HEK293 (cell line): ENCODE data around the gene LIMCH1.

Source experiments
- CTCF ChIA-PET: fragments of 350-600 bp; formaldehyde crosslinking; extraction: SDS; loops from one replicate; lab custom pipeline; 2021; ENCODE audit warnings: antibody characterized with exemption; lab: Yijun Ruan, JAX
- POLR2A ChIA-PET: fragments of 300-600 bp; formaldehyde crosslinking; extraction: SDS; loops from one replicate; lab custom pipeline; 2020; ENCODE audit warnings: antibody characterized with exemption, inconsistent platforms; lab: Yijun Ruan, JAX
- H3K27ac ChIP-seq: fragments of 200-500 bp; sonication (Bioruptor generic); 2 replicates; pipeline ENCODE4 v1.5.1; 2014; ENCODE audit warnings: low read depth, low read length, control low read depth, inconsistent platforms; ENCODE audit errors: extremely low read depth
- H3K36me3 ChIP-seq, 2 experiments: fragments of 200-500 bp in 1 of 2; sonication (Bioruptor generic) in 1 of 2; 1 replicate in 1 of 2; 2 replicates in 1 of 2; pipeline ENCODE4 v1.5.1; 2014 to 2017; ENCODE audit warnings: inconsistent platforms in 2 of 2, low read length in 2 of 2; ENCODE audit not compliant: control insufficient read depth in 2 of 2, insufficient read depth in 1 of 2
- H3K4me1 ChIP-seq: fragments of 200-500 bp; sonication (Bioruptor generic); 2 replicates; pipeline ENCODE4 v1.5.1; 2014; ENCODE audit warnings: mild to moderate bottlenecking, low read length, inconsistent platforms; ENCODE audit not compliant: control insufficient read depth, insufficient read depth
- H3K4me3 ChIP-seq: 2 replicates; pipeline ENCODE4 v1.5.1; 2011; ENCODE audit warnings: low read depth, mild to moderate bottlenecking, control low read depth, low read length, moderate library complexity
- H3K9me3 ChIP-seq: fragments of 200-500 bp; sonication (Bioruptor generic); 2 replicates; pipeline ENCODE4 v1.5.1; 2014; ENCODE audit warnings: low read depth, low read length, inconsistent platforms; ENCODE audit not compliant: control insufficient read depth, insufficient read depth
- HOXA7 ChIP-seq: sonication (generic); formaldehyde crosslinking; IDR thresholded peaks from 2 replicates; pipeline ENCODE4 v1.8.1; 2022; ENCODE audit warnings: missing genetic modification reagents, borderline replicate concordance
- KLF1 ChIP-seq: fragments of 450-650 bp; formaldehyde crosslinking; IDR thresholded peaks from 2 replicates; pipeline ENCODE4 v1.5.1; 2016; ENCODE audit warnings: missing biosample characterization, missing genetic modification characterization
- PRDM10 ChIP-seq: fragments of 450-650 bp; formaldehyde crosslinking; IDR thresholded peaks from 2 replicates; pipeline ENCODE4 v1.5.1; 2016; ENCODE audit warnings: missing biosample characterization, missing genetic modification characterization
- PRDM4 ChIP-seq: fragments of 450-650 bp; formaldehyde crosslinking; IDR thresholded peaks from 2 replicates; pipeline ENCODE4 v1.5.1; 2017; ENCODE audit warnings: missing biosample characterization, missing genetic modification characterization
- SALL2 ChIP-seq: fragments of 450-650 bp; formaldehyde crosslinking; IDR thresholded peaks from 2 replicates; pipeline ENCODE4 v1.5.0; 2017; ENCODE audit warnings: missing biosample characterization, mild to moderate bottlenecking, missing genetic modification characterization, borderline replicate concordance
- SCRT1 ChIP-seq: fragments of 450-650 bp; formaldehyde crosslinking; IDR thresholded peaks from 2 replicates; pipeline ENCODE4 v1.5.1; 2016; ENCODE audit warnings: missing biosample characterization, missing genetic modification characterization, borderline replicate concordance
- SCRT2 ChIP-seq: fragments of 450-650 bp; formaldehyde crosslinking; IDR thresholded peaks from 2 replicates; pipeline ENCODE4 v1.5.1; 2016; ENCODE audit warnings: missing biosample characterization, missing genetic modification characterization
- ZBTB17 ChIP-seq: fragments of 450-650 bp; formaldehyde crosslinking; IDR thresholded peaks from 2 replicates; pipeline ENCODE4 v1.5.1; 2016; ENCODE audit warnings: missing biosample characterization, missing genetic modification characterization
- ZBTB20 ChIP-seq: fragments of 450-650 bp; formaldehyde crosslinking; IDR thresholded peaks from 2 replicates; pipeline ENCODE4 v1.5.1; 2016; ENCODE audit warnings: missing biosample characterization, missing genetic modification characterization
- ZNF121 ChIP-seq: fragments of 450-650 bp; formaldehyde crosslinking; IDR thresholded peaks from 2 replicates; pipeline ENCODE4 v1.5.1; 2016; ENCODE audit warnings: missing biosample characterization, missing genetic modification characterization
- ZNF140 ChIP-seq: fragments of 450-650 bp; formaldehyde crosslinking; IDR thresholded peaks from 2 replicates; pipeline ENCODE4 v1.5.1; 2016; ENCODE audit warnings: missing biosample characterization, missing genetic modification characterization
- ZNF19 ChIP-seq: fragments of 450-650 bp; formaldehyde crosslinking; IDR thresholded peaks from 2 replicates; pipeline ENCODE4; 2016; ENCODE audit warnings: missing biosample characterization, missing genetic modification characterization, low read depth
- ZNF302 ChIP-seq: fragments of 450-650 bp; formaldehyde crosslinking; IDR thresholded peaks from 2 replicates; pipeline ENCODE4 v1.5.1; 2016; ENCODE audit warnings: missing biosample characterization, missing genetic modification characterization, low read depth
- ZNF37A ChIP-seq: fragments of 450-650 bp; IDR thresholded peaks from 2 replicates; pipeline ENCODE4 v1.5.1; 2018; ENCODE audit warnings: missing biosample characterization, missing genetic modification characterization
- ZNF394 ChIP-seq: fragments of 450-650 bp; formaldehyde crosslinking; IDR thresholded peaks from 2 replicates; pipeline ENCODE4 v1.5.1; 2016; ENCODE audit warnings: missing biosample characterization, missing genetic modification characterization, mild to moderate bottlenecking, moderate library complexity, borderline replicate concordance
- ZNF488 ChIP-seq: fragments of 450-650 bp; formaldehyde crosslinking; IDR thresholded peaks from 2 replicates; pipeline ENCODE4 v1.5.1; 2016; ENCODE audit warnings: missing biosample characterization, missing genetic modification characterization
- ZNF529 ChIP-seq: fragments of 450-650 bp; formaldehyde crosslinking; IDR thresholded peaks from 2 replicates; pipeline ENCODE4 v1.5.1; 2017; ENCODE audit warnings: missing genetic modification characterization, missing biosample characterization; ENCODE audit not compliant: insufficient replicate concordance
- ZNF596 ChIP-seq: fragments of 450-650 bp; IDR thresholded peaks from 2 replicates; pipeline ENCODE4 v1.5.0; 2018; ENCODE audit warnings: missing biosample characterization, mild to moderate bottlenecking, missing genetic modification characterization, moderate library complexity
- ZNF701 ChIP-seq: fragments of 450-650 bp; formaldehyde crosslinking; IDR thresholded peaks from 2 replicates; pipeline ENCODE4 v1.5.1; 2016; ENCODE audit warnings: missing biosample characterization, missing genetic modification characterization
- ZSCAN5A ChIP-seq: fragments of 450-650 bp; formaldehyde crosslinking; IDR thresholded peaks from 2 replicates; pipeline ENCODE4 v1.5.1; 2016; ENCODE audit warnings: missing biosample characterization, missing genetic modification characterization
- TF ChIP-seq, protein P1 (sequence below): fragments of 450-650 bp; formaldehyde crosslinking; IDR thresholded peaks from 2 replicates; pipeline ENCODE4 v1.5.1; 2017; ENCODE audit warnings: missing biosample characterization, missing genetic modification characterization
- TF ChIP-seq, protein P2 (sequence below): fragments of 450-650 bp; formaldehyde crosslinking; IDR thresholded peaks from 2 replicates; pipeline ENCODE4 v1.5.1; 2016; ENCODE audit warnings: missing biosample characterization, missing genetic modification characterization, low read depth

LIMCH1 gene

GRCh38 chr4:41586675-41587225, 48.8 kb downstream of the LIMCH1 start (continued):
- TF ChIP-seq ZNF488 (no peak), ZNF302 (tag by site-specific recombination) (no peak), PRDM4 (tag by site-specific recombination) (no peak)

GRCh38 chr4:41587286-41587685, 49.3 kb downstream of the LIMCH1 start:
- ChIA-PET CTCF (no interaction called here), POLR2A (no interaction called here)
- H3K9me3 ChIP-seq, result no peaks in the 10 kb centered on the region
- TF ChIP-seq ZNF140 (tag by site-specific recombination) (no peak), ZNF596 (tag by site-specific recombination) (no peak), ZNF394 (tag by site-specific recombination) (no peak), ZNF529 (tag by site-specific recombination) (no peak), SCRT2 (no peak), ZNF121 (tag by site-specific recombination) (no peak)
- no peak overlapping the region for H3K27ac ChIP-seq
- no peak overlapping the region for H3K4me3 ChIP-seq
- no peaks in the 10 kb centered on the region for H3K36me3 ChIP-seq
- no peaks in the 10 kb centered on the region for H3K4me1 ChIP-seq

DNA sequence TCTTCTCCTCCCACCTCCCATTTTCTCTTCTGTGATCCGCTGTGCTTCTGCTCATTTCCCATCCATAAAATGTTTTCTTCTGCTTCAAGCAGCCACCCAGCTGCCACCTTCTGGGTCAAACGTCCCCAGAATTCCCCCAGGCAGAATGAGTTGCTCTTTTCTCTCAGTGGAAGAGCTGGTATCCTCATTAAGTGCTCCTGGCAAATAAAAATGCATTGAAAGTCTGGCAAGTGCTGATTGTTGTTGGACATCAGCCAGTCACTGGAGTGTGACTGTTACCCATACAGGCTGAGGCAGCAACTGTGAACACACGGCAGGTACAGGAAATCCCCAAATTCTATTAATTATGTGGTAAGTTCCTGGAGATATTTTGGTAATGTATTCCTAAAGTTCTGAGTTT, 52.6 kb downstream of the LIMCH1 start:
- H3K4me3 ChIP-seq, result no peak overlapping the region
- CTCF ChIA-PET, result interaction anchor here (0.6 kb wide), 1 partner anchor 236 kb away, joined by 3 read pairs; no protein-coding TSS in a partner anchor
- no peaks in the 10 kb centered on the region for H3K4me1 ChIP-seq
- no peaks in the 10 kb centered on the region for H3K9me3 ChIP-seq
- POLR2A ChIA-PET, result no interaction called here
- no peaks in the 10 kb centered on the region for H3K36me3 ChIP-seq
- no peak overlapping the region for H3K27ac ChIP-seq
- TF ChIP-seq SCRT1 (no peak), ZBTB20 (tag by site-specific recombination) (no peak), ZNF19 (no peak), SALL2 (tag by site-specific recombination) (no peak), KLF1 (tag by site-specific recombination) (no peak), ZNF37A (tag by site-specific recombination) (no peak), HOXA7 (CRISPR knock-in tag) (no peak), ZBTB17 (tag by site-specific recombination) (peak; percentile 63; the same call in 1 of the 2 replicates), ZNF701 (tag by site-specific recombination) (0 out of 2 replicates have a peak, but pooled peaks have one; percentile 45), ZSCAN5A (tag by site-specific recombination) (no peak), PRDM10 (0 out of 2 replicates have a peak, but pooled peaks have one; percentile 10)
- TF ChIP-seq, protein P1, sequence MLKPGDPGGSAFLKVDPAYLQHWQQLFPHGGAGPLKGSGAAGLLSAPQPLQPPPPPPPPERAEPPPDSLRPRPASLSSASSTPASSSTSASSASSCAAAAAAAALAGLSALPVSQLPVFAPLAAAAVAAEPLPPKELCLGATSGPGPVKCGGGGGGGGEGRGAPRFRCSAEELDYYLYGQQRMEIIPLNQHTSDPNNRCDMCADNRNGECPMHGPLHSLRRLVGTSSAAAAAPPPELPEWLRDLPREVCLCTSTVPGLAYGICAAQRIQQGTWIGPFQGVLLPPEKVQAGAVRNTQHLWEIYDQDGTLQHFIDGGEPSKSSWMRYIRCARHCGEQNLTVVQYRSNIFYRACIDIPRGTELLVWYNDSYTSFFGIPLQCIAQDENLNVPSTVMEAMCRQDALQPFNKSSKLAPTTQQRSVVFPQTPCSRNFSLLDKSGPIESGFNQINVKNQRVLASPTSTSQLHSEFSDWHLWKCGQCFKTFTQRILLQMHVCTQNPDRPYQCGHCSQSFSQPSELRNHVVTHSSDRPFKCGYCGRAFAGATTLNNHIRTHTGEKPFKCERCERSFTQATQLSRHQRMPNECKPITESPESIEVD (tag by site-specific recombination), result 0 out of 2 replicates have a peak, but pooled peaks have one; percentile 28
- TF ChIP-seq, protein P2, sequence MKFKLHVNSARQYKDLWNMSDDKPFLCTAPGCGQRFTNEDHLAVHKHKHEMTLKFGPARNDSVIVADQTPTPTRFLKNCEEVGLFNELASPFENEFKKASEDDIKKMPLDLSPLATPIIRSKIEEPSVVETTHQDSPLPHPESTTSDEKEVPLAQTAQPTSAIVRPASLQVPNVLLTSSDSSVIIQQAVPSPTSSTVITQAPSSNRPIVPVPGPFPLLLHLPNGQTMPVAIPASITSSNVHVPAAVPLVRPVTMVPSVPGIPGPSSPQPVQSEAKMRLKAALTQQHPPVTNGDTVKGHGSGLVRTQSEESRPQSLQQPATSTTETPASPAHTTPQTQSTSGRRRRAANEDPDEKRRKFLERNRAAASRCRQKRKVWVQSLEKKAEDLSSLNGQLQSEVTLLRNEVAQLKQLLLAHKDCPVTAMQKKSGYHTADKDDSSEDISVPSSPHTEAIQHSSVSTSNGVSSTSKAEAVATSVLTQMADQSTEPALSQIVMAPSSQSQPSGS (tag by site-specific recombination), result no peak
